Measurements from ENCODE around the gene KIAA0040.
A peak's percentile ranks its signal among the peaks of the same experiment; 100 is the strongest.

The KIAA0040 gene

GRCh38 chr1:175171036-175171913 is 21.3 kb downstream of the KIAA0040 start:
- TF ChIP-seq CTCF (IDR thresholded peaks at IDR 0.05), result no peak
- no peak for TF ChIP-seq ZFX (IDR thresholded peaks at IDR 0.05; ENCODE audit: borderline replicate concordance)
- H3K27ac ChIP-seq, result no peak overlapping the region

- TF ChIP-seq ZFX (IDR thresholded peaks at IDR 0.05; ENCODE audit: borderline replicate concordance) (no peak), CTCF (IDR thresholded peaks at IDR 0.05) (no peak)
- H3K27ac ChIP-seq, result peak overlapping the region; percentile 51
Measured at GRCh38 chr1:175169286-175170018, 23.1 kb downstream of the KIAA0040 start.

GRCh38 chr1:175168782-175169181 is 23.8 kb downstream of the KIAA0040 start:
- H3K27ac ChIP-seq, result peak overlapping the region; percentile 51
- TF ChIP-seq CTCF (IDR thresholded peaks at IDR 0.05) (peak; percentile 12; the same call in 1 of the 2 replicates), ZFX (IDR thresholded peaks at IDR 0.05; ENCODE audit: borderline replicate concordance) (no peak)

GRCh38 chr1:175167861-175168260 is 24.7 kb downstream of the KIAA0040 start:
- TF ChIP-seq CTCF (IDR thresholded peaks at IDR 0.05), result no peak
- TF ChIP-seq ZFX (IDR thresholded peaks at IDR 0.05; ENCODE audit: borderline replicate concordance), result no peak

GRCh38 chr1:175166746-175167145 is 25.8 kb downstream of the KIAA0040 start:
- H3K27ac ChIP-seq, result no peak overlapping the region
- TF ChIP-seq ZFX (IDR thresholded peaks at IDR 0.05; ENCODE audit: borderline replicate concordance), result no peak
- TF ChIP-seq CTCF (IDR thresholded peaks at IDR 0.05), result no peak

More at GRCh38 chr1:175167861-175168260, 24.7 kb downstream of the KIAA0040 start:
- no peak overlapping the region for H3K27ac ChIP-seq

GRCh38 chr1:175164751-175165150 is 27.8 kb downstream of the KIAA0040 start:
- no peak for TF ChIP-seq CTCF (IDR thresholded peaks at IDR 0.05)

GRCh38 chr1:175163702-175164101 is 28.9 kb downstream of the KIAA0040 start:
- H3K27ac ChIP-seq, result no peak overlapping the region
- TF ChIP-seq ZFX (IDR thresholded peaks at IDR 0.05; ENCODE audit: borderline replicate concordance), result no peak
- TF ChIP-seq CTCF (IDR thresholded peaks at IDR 0.05), result no peak

More at GRCh38 chr1:175164751-175165150, 27.8 kb downstream of the KIAA0040 start:
- no peak overlapping the region for H3K27ac ChIP-seq
